ENCODE data around the gene CTTN.

Gene CTTN

GRCh38 chr11:70409437-70409836 is 11.1 kb downstream of the CTTN start:
- DNase-seq (ENCODE audit: low read depth), result no peak
- no peak for TF ChIP-seq CTCF (IDR thresholded peaks at IDR 0.05; ENCODE audit: insufficient read depth, low read depth, low read length, missing control alignments)
- no peak overlapping the region for H3K4me3 ChIP-seq (ENCODE audit: low read length)

GRCh38 chr11:70409871-70410270 is 11.5 kb downstream of the CTTN start:
- no peak overlapping the region for H3K4me3 ChIP-seq (ENCODE audit: low read length)
- TF ChIP-seq CTCF (IDR thresholded peaks at IDR 0.05; ENCODE audit: insufficient read depth, low read depth, low read length, missing control alignments), result no peak
- DNase-seq (ENCODE audit: low read depth), result no peak

GRCh38 chr11:70410276-70411205 is 12.2 kb downstream of the CTTN start:
- no peak for DNase-seq (ENCODE audit: low read depth)
- no peak for TF ChIP-seq CTCF (IDR thresholded peaks at IDR 0.05; ENCODE audit: insufficient read depth, low read depth, low read length, missing control alignments)
- no peak overlapping the region for H3K4me3 ChIP-seq (ENCODE audit: low read length)

GRCh38 chr11:70411713-70412452 is 13.6 kb downstream of the CTTN start:
- no peak for TF ChIP-seq CTCF (IDR thresholded peaks at IDR 0.05; ENCODE audit: insufficient read depth, low read depth, low read length, missing control alignments)
- no peak for DNase-seq (ENCODE audit: low read depth)

GRCh38 chr11:70413151-70413550 is 14.8 kb downstream of the CTTN start:
- no peak for DNase-seq (ENCODE audit: low read depth)
- no peak overlapping the region for H3K4me3 ChIP-seq (ENCODE audit: low read length)
- TF ChIP-seq CTCF (IDR thresholded peaks at IDR 0.05; ENCODE audit: insufficient read depth, low read depth, low read length, missing control alignments), result no peak

More at GRCh38 chr11:70411713-70412452, 13.6 kb downstream of the CTTN start:
- H3K4me3 ChIP-seq (ENCODE audit: low read length), result no peak overlapping the region

- no peak for DNase-seq (ENCODE audit: low read depth)
- TF ChIP-seq CTCF (IDR thresholded peaks at IDR 0.05; ENCODE audit: insufficient read depth, low read depth, low read length, missing control alignments), result no peak
Measured at GRCh38 chr11:70414341-70415100, 16.2 kb downstream of the CTTN start.

More at GRCh38 chr11:70414341-70415100, 16.2 kb downstream of the CTTN start:
- H3K4me3 ChIP-seq (ENCODE audit: low read length), result no peak overlapping the region

Measured in epithelial cell of esophagus (primary cell).